GM21619 (cell line): ENCODE results near the gene NUP155.
"Not testable (repeated sequence)": the region's sequence is repeated elsewhere in the genome, so short reads cannot be mapped to it uniquely, and the experiment has no call there.

Experiments used
- ATAC-seq: cut with Tn5 transposase; IDR thresholded peaks from one replicate; pipeline ENCODE4 v1.9.1; 2021; ENCODE audit not compliant: unreplicated experiment

NUP155 gene

GRCh38 chr5:37370864-37371726 is at the start of gene NUP155:
NUP155 (minus strand) TSS chr5:37371106; CDS start chr5:37370977, 129 bp downstream.
- peak; percentile 91 for ATAC-seq

GRCh38 chr5:37417347-37417746 is 46.4 kb upstream of the NUP155 start:
- ATAC-seq = no peak

- not testable (repeated sequence) for ATAC-seq
Measured at GRCh38 chr5:37415456-37415855, 44.5 kb upstream of the NUP155 start.

GRCh38 chr5:37412515-37412914 is 41.6 kb upstream of the NUP155 start:
- ATAC-seq = no peak

GRCh38 chr5:37400501-37400900 is 29.6 kb upstream of the NUP155 start:
- ATAC-seq = no peak

- no peak for ATAC-seq
Measured at GRCh38 chr5:37396352-37396751, 25.4 kb upstream of the NUP155 start.

- ATAC-seq = no peak
Measured at GRCh38 chr5:37391591-37391990, 20.7 kb upstream of the NUP155 start.

- peak; percentile 98 for ATAC-seq
Measured at GRCh38 chr5:37379100-37379628, 8.3 kb upstream of the NUP155 start, which contains the start of gene WDR70. WDR70 (plus strand) TSS chr5:37379318; CDS start chr5:37379368, 50 bp downstream.

- not testable (repeated sequence) for ATAC-seq
Measured at GRCh38 chr5:37378066-37378465, 7.2 kb upstream of the NUP155 start.

GRCh38 chr5:37375091-37375490 is 4.2 kb upstream of the NUP155 start:
- ATAC-seq = no peak

- ATAC-seq = no peak
Measured at GRCh38 chr5:37370550-37370863, 399 bp downstream of the NUP155 start.

GRCh38 chr5:37355161-37355560 is 15.7 kb downstream of the NUP155 start:
- ATAC-seq = no peak

GRCh38 chr5:37342741-37343140 is 28.2 kb downstream of the NUP155 start:
- ATAC-seq = not testable (repeated sequence)

GRCh38 chr5:37334754-37335153 is 36.2 kb downstream of the NUP155 start:
- ATAC-seq = not testable (repeated sequence)

GRCh38 chr5:37326536-37326935 is 44.4 kb downstream of the NUP155 start:
- ATAC-seq = no peak

GRCh38 chr5:37323607-37324006 is 47.3 kb downstream of the NUP155 start:
- ATAC-seq = no peak

- ATAC-seq = no peak
Measured at GRCh38 chr5:37319037-37319782, 51.7 kb downstream of the NUP155 start.

- no peak for ATAC-seq
Measured at GRCh38 chr5:37316027-37316426, 54.9 kb downstream of the NUP155 start.

GRCh38 chr5:37310360-37310759 is 60.5 kb downstream of the NUP155 start:
- no peak for ATAC-seq

- no peak for ATAC-seq
Measured at GRCh38 chr5:37308793-37309192, 62.1 kb downstream of the NUP155 start.

- ATAC-seq = no peak
Measured at GRCh38 chr5:37304888-37305287, 66.0 kb downstream of the NUP155 start.

GRCh38 chr5:37296313-37296712 is 74.6 kb downstream of the NUP155 start:
- not testable (repeated sequence) for ATAC-seq
